Neural progenitor cell (in vitro differentiated cells): ENCODE data around the gene RNF181. TPM values are rescaled to one million over a fixed set of nuclear protein-coding genes. Genes with fewer than 3 reads are reported as not detected.
A peak's percentile ranks its signal among the peaks of the same experiment; 100 is the strongest.

Source experiments
- DNase-seq: peaks from one replicate; pipeline ENCODE4 v3.0.0-alpha.2; 2016; ENCODE audit warnings: low spot score
- H2AFZ ChIP-seq: fragments of 200-600 bp; sonication (generic); replicated peaks from 2 replicates; pipeline ENCODE4 v1.6.1; 2016; ENCODE audit warnings: antibody characterized with exemption
- H3F3A ChIP-seq: fragments of 200-600 bp; sonication (generic); 2 replicates; pipeline ENCODE4 v1.6.1; 2016; ENCODE audit warnings: antibody characterized with exemption, low read depth
- H3K27ac ChIP-seq: fragments of 200-600 bp; sonication (generic); 2 replicates; pipeline ENCODE4 v1.5.1; 2016; ENCODE audit warnings: mild to moderate bottlenecking
- H3K27me3 ChIP-seq: fragments of 200-600 bp; sonication (generic); 2 replicates; pipeline ENCODE4 v1.6.1; 2016; ENCODE audit warnings: mild to moderate bottlenecking, moderate library complexity
- H3K36me3 ChIP-seq: fragments of 200-600 bp; sonication (generic); 2 replicates; pipeline ENCODE4 v1.5.1; 2016
- H3K4me1 ChIP-seq: fragments of 200-600 bp; sonication (generic); 2 replicates; pipeline ENCODE4 v1.6.1; 2016; ENCODE audit warnings: mixed run types
- H3K4me2 ChIP-seq: fragments of 200-600 bp; sonication (generic); 2 replicates; pipeline ENCODE4 v1.6.1; 2016
- H3K4me3 ChIP-seq: fragments of 200-600 bp; sonication (generic); 2 replicates; pipeline ENCODE4 v1.5.1; 2016
- H3K79me2 ChIP-seq: fragments of 200-600 bp; sonication (generic); 2 replicates; pipeline ENCODE4 v1.6.1; 2016; ENCODE audit warnings: low read depth
- H3K9ac ChIP-seq: fragments of 200-600 bp; sonication (generic); 2 replicates; pipeline ENCODE4 v1.6.1; 2016
- H3K9me3 ChIP-seq: fragments of 200-600 bp; sonication (generic); 2 replicates; pipeline ENCODE4 v1.5.1; 2016; ENCODE audit warnings: low read depth
- H4K20me1 ChIP-seq: fragments of 200-600 bp; sonication (generic); 2 replicates; pipeline ENCODE4 v1.6.1; 2016; ENCODE audit warnings: low read depth
- H3K27ac Mint-ChIP-seq: 3 replicates; pipeline ENCODE4 v1.8.0; 2021; ENCODE audit warnings: mixed read lengths
- H3K27me3 Mint-ChIP-seq: 2 replicates; pipeline ENCODE4 v1.8.0; 2022; ENCODE audit warnings: low read depth, mild to moderate bottlenecking, inconsistent platforms, moderate library complexity, mixed read lengths; ENCODE audit not compliant: insufficient read depth
- H3K36me3 Mint-ChIP-seq: 3 replicates; pipeline ENCODE4 v1.8.0; 2021; ENCODE audit warnings: mixed read lengths
- H3K4me1 Mint-ChIP-seq: 3 replicates; pipeline ENCODE4 v1.8.0; 2021; ENCODE audit warnings: mixed read lengths
- H3K4me3 Mint-ChIP-seq: 3 replicates; pipeline ENCODE4 v1.8.0; 2021; ENCODE audit warnings: mild to moderate bottlenecking, moderate library complexity, mixed read lengths
- H3K9me3 Mint-ChIP-seq: 3 replicates; pipeline ENCODE4 v1.8.0; 2020; ENCODE audit warnings: mixed read lengths
- CTCF ChIP-seq: fragments of 200-600 bp; sonication (generic); IDR thresholded peaks from 2 replicates; pipeline ENCODE4 v1.5.1; 2017; ENCODE audit warnings: antibody characterized with exemption, mild to moderate bottlenecking
- EZH2 ChIP-seq: fragments of 200-600 bp; sonication (generic); IDR thresholded peaks from 2 replicates; pipeline ENCODE4 v1.6.1; 2017; ENCODE audit warnings: antibody characterized with exemption, mild to moderate bottlenecking, moderate library complexity
- EZH2phosphoT487 ChIP-seq: fragments of 200-600 bp; sonication (generic); IDR thresholded peaks from 2 replicates; pipeline ENCODE4 v1.6.1; 2017; ENCODE audit warnings: antibody characterized with exemption
- total RNA-seq: library from RNA; depleted of rRNA; stranded (reverse); fragments of >200 nt; gene quantifications from 2 replicates; pipeline ENCODE4 v1.2.3, GENCODE V29; 2015; ENCODE audit warnings: low replicate concordance

The RNF181 gene
- total RNA-seq, 1 donor from 2014 or later: 81.3 TPM

- Mint-ChIP-seq H3K27ac (peak overlapping the region; percentile 53), H3K4me3 (no peak overlapping the region), H3K4me1 (peaks cover 48% of the 10 kb centered on the region), H3K9me3 (no peaks in the 10 kb centered on the region), H3K36me3 (peaks cover 2% of the 10 kb centered on the region), H3K27me3 (peaks cover 5% of the 10 kb centered on the region)
- TF ChIP-seq CTCF: no peak
- TF ChIP-seq EZH2phosphoT487: peak; percentile 69
- no peak overlapping the region for H3K9ac ChIP-seq
- H2AFZ ChIP-seq: no peak overlapping the region
- H4K20me1 ChIP-seq: no peaks in the 10 kb centered on the region
- H3K4me3 ChIP-seq: peak overlapping the region; percentile 35
- H3K9me3 ChIP-seq: no peaks in the 10 kb centered on the region
- H3K4me2 ChIP-seq: peak overlapping the region; percentile 74
- no peaks in the 10 kb centered on the region for H3F3A ChIP-seq
- no peak for DNase-seq
- H3K27me3 ChIP-seq: peaks cover 98% of the 10 kb centered on the region
- H3K79me2 ChIP-seq: no peaks in the 10 kb centered on the region
- no peak overlapping the region for H3K27ac ChIP-seq
- peaks cover 9% of the 10 kb centered on the region for H3K4me1 ChIP-seq
- no peaks in the 10 kb centered on the region for H3K36me3 ChIP-seq
These were observed 11.7 kb upstream of the RNF181 start for GRCh38 chr2:85583667-85584353.

- Mint-ChIP-seq H3K4me1 (peaks cover 42% of the 10 kb centered on the region), H3K27me3 (peaks cover 4% of the 10 kb centered on the region), H3K9me3 (no peaks in the 10 kb centered on the region), H3K4me3 (no peak within 1 kb of the TSS), H3K27ac (peak within 1 kb of the TSS; percentile 65), H3K36me3 (peaks cover 2% of the 10 kb centered on the region)
- Histone ChIP-seq H3K36me3 (no peaks in the 10 kb centered on the region), H2AFZ (peak within 1 kb of the TSS; percentile 44), H4K20me1 (no peaks in the 10 kb centered on the region), H3K4me3 (peak within 1 kb of the TSS; percentile 35), H3K4me2 (peak within 1 kb of the TSS; percentile 74), H3K27ac (no peak within 1 kb of the TSS), H3K4me1 (peaks cover 4% of the 10 kb centered on the region), H3K9me3 (no peaks in the 10 kb centered on the region), H3K27me3 (peaks cover 99% of the 10 kb centered on the region), H3F3A (no peaks in the 10 kb centered on the region), H3K79me2 (no peaks in the 10 kb centered on the region), H3K9ac (no peak within 1 kb of the TSS)
- DNase-seq: peak; percentile 49
- TF ChIP-seq CTCF (no peak), EZH2phosphoT487 (peak; percentile 64), EZH2 (peak; percentile 83)
These were observed 11.1 kb upstream of the RNF181 start, which contains the start of gene VAMP5 for GRCh38 chr2:85584354-85584856. Gene VAMP5 (plus strand): TSS chr2:85584431. CDS start chr2:85584491, 60 bp downstream.

GRCh38 chr2:85584857-85585780 is 10.4 kb upstream of the RNF181 start:
- Mint-ChIP-seq H3K4me3 (no peak overlapping the region), H3K27me3 (no peaks in the 10 kb centered on the region), H3K4me1 (peaks cover 39% of the 10 kb centered on the region), H3K27ac (peak overlapping the region; percentile 65), H3K36me3 (peaks cover 2% of the 10 kb centered on the region), H3K9me3 (no peaks in the 10 kb centered on the region)
- Histone ChIP-seq H3K36me3 (no peaks in the 10 kb centered on the region), H3K4me3 (peak overlapping the region; percentile 35), H3K27ac (no peak overlapping the region), H3K4me1 (no peaks in the 10 kb centered on the region), H4K20me1 (no peaks in the 10 kb centered on the region), H3F3A (no peaks in the 10 kb centered on the region), H2AFZ (no peak overlapping the region), H3K9me3 (no peaks in the 10 kb centered on the region), H3K9ac (no peak overlapping the region), H3K27me3 (peaks cover 100% of the 10 kb centered on the region), H3K79me2 (no peaks in the 10 kb centered on the region), H3K4me2 (peak overlapping the region; percentile 74)
- no peak for TF ChIP-seq CTCF
- peak; percentile 17 for TF ChIP-seq EZH2
- no peak for TF ChIP-seq EZH2phosphoT487
- no peak for DNase-seq
